GM10248 (cell line): Measurements from ENCODE around the gene NKX1-1.

Experiments
- CTCF ChIA-PET: fragments of 300-600 bp; sonication (Branson Sonifier 250); formaldehyde crosslinking; extraction: SDS; loops from one replicate; lab custom pipeline; 2021; ENCODE audit warnings: antibody characterized with exemption; lab: Yijun Ruan, JAX
- POLR2A ChIA-PET: fragments of 350-650 bp; sonication (Branson Sonifier 250); formaldehyde crosslinking; extraction: SDS; loops from one replicate; lab custom pipeline; 2020; ENCODE audit warnings: antibody characterized with exemption; lab: Yijun Ruan, JAX
- DNase-seq: peaks from one replicate; pipeline ENCODE4 v3.0.0; 2012; ENCODE audit errors: extremely low spot score
- CTCF ChIP-seq: IDR thresholded peaks from 2 replicates; pipeline ENCODE4 v1.5.1; 2012; ENCODE audit warnings: mild to moderate bottlenecking, low read depth; ENCODE audit errors: extremely low read depth, missing control alignments, control extremely low read depth

Gene NKX1-1

GRCh38 chr4:1368421-1369090 is 37.7 kb downstream of the NKX1-1 start:
- TF ChIP-seq CTCF = no peak
- ChIA-PET POLR2A (no interaction called here), CTCF (interaction anchor here (1.0 to 1.3 kb wide), 2 partner anchors 13 to 15 kb away, joined by 3 read pairs; no protein-coding TSS in a partner anchor)
- DNase-seq = no peak

GRCh38 chr4:1367936-1368289 is 38.3 kb downstream of the NKX1-1 start:
- CTCF ChIA-PET = interaction anchor here (1.3 kb wide), 1 partner anchor 14 kb away, joined by 3 read pairs; no protein-coding TSS in a partner anchor

GRCh38 chr4:1367230-1367935 is 38.9 kb downstream of the NKX1-1 start:
- TF ChIP-seq CTCF = no peak
- no peak for DNase-seq
- POLR2A ChIA-PET = no interaction called here
- CTCF ChIA-PET = no interaction called here

More at GRCh38 chr4:1367936-1368289, 38.3 kb downstream of the NKX1-1 start:
- DNase-seq = no peak
- POLR2A ChIA-PET = no interaction called here
- TF ChIP-seq CTCF = no peak

- CTCF ChIA-PET = interaction anchor here (1.2 to 2.6 kb wide), 2 partner anchors 10 to 11 kb away, joined by 3 to 14 read pairs; no protein-coding TSS in a partner anchor
- TF ChIP-seq CTCF = no peak
- DNase-seq = no peak
- POLR2A ChIA-PET = no interaction called here
These were observed 39.6 kb downstream of the NKX1-1 start for GRCh38 chr4:1366371-1367229.

GRCh38 chr4:1365271-1366178 is 40.7 kb downstream of the NKX1-1 start:
- ChIA-PET POLR2A (no interaction called here), CTCF (interaction anchor here (1.0 to 2.6 kb wide), 3 partner anchors 8 to 13 kb away, joined by 3 to 14 read pairs (median 6); no protein-coding TSS in a partner anchor)
- DNase-seq = no peak
- no peak for TF ChIP-seq CTCF
